HG02798 (cell line): ENCODE measurements around the gene AKAP6.
A peak's percentile ranks its signal among the peaks of the same experiment; 100 is the strongest.

Experiments used
- ATAC-seq: cut with Tn5 transposase; IDR thresholded peaks from one replicate; pipeline ENCODE4 v1.9.1; 2021; ENCODE audit warnings: mild to moderate bottlenecking; ENCODE audit not compliant: unreplicated experiment, poor library complexity

Gene AKAP6

GRCh38 chr14:32683679-32684078 lies 354.6 kb downstream of the AKAP6 start:
- peak; percentile 61 for ATAC-seq

- ATAC-seq: no peak
These were observed 359.8 kb downstream of the AKAP6 start for GRCh38 chr14:32688941-32689340.

GRCh38 chr14:32692441-32692840 lies 363.3 kb downstream of the AKAP6 start:
- no peak for ATAC-seq

- no peak for ATAC-seq
These were observed 364.0 kb downstream of the AKAP6 start for GRCh38 chr14:32693114-32693513.

GRCh38 chr14:32694795-32695449 lies 365.8 kb downstream of the AKAP6 start:
- peak; percentile 43 for ATAC-seq

GRCh38 chr14:32696325-32697091 lies 367.4 kb downstream of the AKAP6 start:
- no peak for ATAC-seq

GRCh38 chr14:32697114-32697513 lies 368.0 kb downstream of the AKAP6 start:
- ATAC-seq: no peak

- no peak for ATAC-seq
These were observed 368.6 kb downstream of the AKAP6 start for GRCh38 chr14:32697704-32698103.

GRCh38 chr14:32698831-32699230 lies 369.7 kb downstream of the AKAP6 start:
- no peak for ATAC-seq

- ATAC-seq: no peak
These were observed 372.4 kb downstream of the AKAP6 start for GRCh38 chr14:32701475-32701874.

- ATAC-seq: no peak
These were observed 373.0 kb downstream of the AKAP6 start for GRCh38 chr14:32702088-32702487.

GRCh38 chr14:32702562-32702961 lies 373.5 kb downstream of the AKAP6 start:
- peak; percentile 73 for ATAC-seq

GRCh38 chr14:32703183-32703621 lies 374.1 kb downstream of the AKAP6 start:
- ATAC-seq: no peak

GRCh38 chr14:32706721-32707519 lies 377.8 kb downstream of the AKAP6 start:
- peak; percentile 64 for ATAC-seq

- ATAC-seq: no peak
These were observed 378.8 kb downstream of the AKAP6 start for GRCh38 chr14:32707742-32708500.

GRCh38 chr14:32709027-32709426 lies 379.9 kb downstream of the AKAP6 start:
- ATAC-seq: no peak

GRCh38 chr14:32710231-32710671 lies 381.2 kb downstream of the AKAP6 start:
- no peak for ATAC-seq

- peak; percentile 59 for ATAC-seq
These were observed 381.9 kb downstream of the AKAP6 start for GRCh38 chr14:32710731-32711680.

- ATAC-seq: no peak
These were observed 384.8 kb downstream of the AKAP6 start for GRCh38 chr14:32713856-32714255.
